ENCODE measurements around the gene UQCR11. TPM values are rescaled to one million over a fixed set of nuclear protein-coding genes. Genes with fewer than 3 reads are reported as not detected.

UQCR11 gene
- total RNA-seq = 173 to 190 TPM (median 184 TPM) in 3 replicates
- long read RNA-seq, transcript UQCR11-203 (3 exons, 1,324 nt) = major isoform, 297 of 307 reads
- long read RNA-seq, partial matches to known transcripts = 8 of 307 reads
- long read RNA-seq, other reads (novel, unspliced or antisense) = 1 of 307 reads

DNA sequence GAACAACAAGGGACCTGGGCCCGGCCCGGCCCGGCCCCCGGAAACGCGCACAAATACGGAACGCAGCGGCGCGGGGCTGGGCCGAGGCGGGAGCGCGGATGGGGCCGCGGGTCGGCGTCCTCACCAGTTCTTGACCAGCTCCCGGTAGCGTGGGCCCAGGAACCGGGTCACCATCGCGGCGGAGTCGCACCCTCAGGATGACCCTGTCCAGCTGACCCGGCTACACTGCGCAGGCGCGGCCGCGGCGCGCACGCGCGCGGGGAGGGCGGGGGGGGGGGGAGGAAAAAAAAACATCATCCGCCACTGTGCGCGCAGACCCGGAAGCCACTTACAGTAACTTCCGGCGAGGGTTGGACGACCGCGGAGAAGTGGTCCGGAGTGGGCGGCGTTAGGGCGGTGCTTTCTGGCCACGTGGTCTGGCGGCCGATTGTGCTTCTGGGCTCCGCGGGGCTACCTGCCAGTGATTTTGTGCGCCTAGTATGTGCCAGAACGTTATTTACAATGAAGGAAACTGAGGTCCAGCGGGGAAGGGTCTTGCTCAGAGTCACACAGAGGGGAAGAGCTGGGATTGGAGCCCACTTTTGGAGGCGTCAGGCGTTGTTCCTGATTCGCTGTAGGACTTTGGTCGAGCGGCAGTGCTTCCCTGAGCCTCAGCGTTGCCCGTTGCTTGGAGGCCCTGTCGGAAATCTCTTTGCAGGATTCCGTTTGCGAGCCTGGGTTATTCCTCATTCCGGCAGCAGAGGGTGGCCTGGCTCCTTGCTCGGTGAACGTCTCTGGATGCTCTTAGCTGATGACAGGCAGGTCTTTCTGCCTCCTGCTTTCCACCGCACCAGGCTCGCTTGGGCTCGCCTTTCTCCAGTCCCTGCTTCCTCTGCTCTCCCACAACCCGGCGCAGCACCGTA, at the start of gene UQCR11:
TSS of gene UQCR11 (minus strand) at position 227 of the 902 bp plus-strand sequence. CDS start at position 174, 53 bp downstream.
- peak; percentile 97 for DNase-seq (ENCODE audit: low spot score)
- peaks cover 28% of the 10 kb centered on the region for H3K4me1 Mint-ChIP-seq (ENCODE audit: low read depth)
- TF ChIP-seq, protein P1, sequence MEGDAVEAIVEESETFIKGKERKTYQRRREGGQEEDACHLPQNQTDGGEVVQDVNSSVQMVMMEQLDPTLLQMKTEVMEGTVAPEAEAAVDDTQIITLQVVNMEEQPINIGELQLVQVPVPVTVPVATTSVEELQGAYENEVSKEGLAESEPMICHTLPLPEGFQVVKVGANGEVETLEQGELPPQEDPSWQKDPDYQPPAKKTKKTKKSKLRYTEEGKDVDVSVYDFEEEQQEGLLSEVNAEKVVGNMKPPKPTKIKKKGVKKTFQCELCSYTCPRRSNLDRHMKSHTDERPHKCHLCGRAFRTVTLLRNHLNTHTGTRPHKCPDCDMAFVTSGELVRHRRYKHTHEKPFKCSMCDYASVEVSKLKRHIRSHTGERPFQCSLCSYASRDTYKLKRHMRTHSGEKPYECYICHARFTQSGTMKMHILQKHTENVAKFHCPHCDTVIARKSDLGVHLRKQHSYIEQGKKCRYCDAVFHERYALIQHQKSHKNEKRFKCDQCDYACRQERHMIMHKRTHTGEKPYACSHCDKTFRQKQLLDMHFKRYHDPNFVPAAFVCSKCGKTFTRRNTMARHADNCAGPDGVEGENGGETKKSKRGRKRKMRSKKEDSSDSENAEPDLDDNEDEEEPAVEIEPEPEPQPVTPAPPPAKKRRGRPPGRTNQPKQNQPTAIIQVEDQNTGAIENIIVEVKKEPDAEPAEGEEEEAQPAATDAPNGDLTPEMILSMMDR (IDR thresholded peaks at IDR 0.05) = peak; percentile 83

DNA sequence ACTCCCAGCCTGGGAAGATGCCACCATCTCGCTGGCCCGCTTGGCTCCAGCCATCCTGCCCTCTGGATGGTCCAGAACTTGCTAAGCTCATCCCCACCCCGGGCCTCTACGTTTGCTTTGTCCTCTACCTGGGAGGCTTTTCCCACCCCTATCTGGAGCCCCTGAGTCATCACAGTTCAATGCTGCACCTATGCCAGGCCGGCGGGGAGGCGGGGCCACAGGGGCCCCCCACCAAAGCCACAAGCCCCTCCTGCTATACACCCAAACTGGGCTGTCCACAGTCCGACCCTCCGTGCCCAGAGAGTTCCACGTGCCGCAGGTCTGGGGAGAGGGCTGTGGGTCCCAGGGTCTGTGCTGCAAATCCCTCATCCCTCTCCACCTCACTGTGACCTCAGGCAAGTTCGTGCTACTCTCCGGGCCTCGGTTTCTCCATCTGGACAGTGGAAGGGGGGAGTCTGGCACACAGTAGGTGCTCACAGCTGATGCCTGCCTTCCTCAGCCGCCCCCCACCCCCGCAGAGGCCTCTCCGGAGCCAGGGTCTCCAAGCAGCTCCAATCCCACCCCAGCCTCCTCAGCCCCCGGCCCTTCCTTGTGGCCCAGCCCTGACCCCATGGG, 49.0 kb upstream of the UQCR11 start:
- Mint-ChIP-seq H3K27me3 (ENCODE audit: low read depth) (no peaks in the 10 kb centered on the region), H3K9me3 (ENCODE audit: low read depth) (no peaks in the 10 kb centered on the region), H3K4me1 (ENCODE audit: low read depth) (peaks cover 13% of the 10 kb centered on the region), H3K36me3 (ENCODE audit: low read depth) (no peaks in the 10 kb centered on the region), H3K4me3 (ENCODE audit: unreplicated experiment) (no peak overlapping the region), H3K27ac (ENCODE audit: unreplicated experiment) (no peak overlapping the region)
- no peak for DNase-seq (ENCODE audit: low spot score)
- TF ChIP-seq, protein P1 (IDR thresholded peaks at IDR 0.05) = no peak

More for the DNA sequence above, at the start of gene UQCR11:
- Mint-ChIP-seq H3K9me3 (ENCODE audit: low read depth) (no peaks in the 10 kb centered on the region), H3K36me3 (ENCODE audit: low read depth) (peaks cover 1% of the 10 kb centered on the region), H3K4me3 (ENCODE audit: unreplicated experiment) (peak within 1 kb of the TSS; percentile 92), H3K27ac (ENCODE audit: unreplicated experiment) (peak within 1 kb of the TSS; percentile 100), H3K27me3 (ENCODE audit: low read depth) (no peaks in the 10 kb centered on the region)

DNA sequence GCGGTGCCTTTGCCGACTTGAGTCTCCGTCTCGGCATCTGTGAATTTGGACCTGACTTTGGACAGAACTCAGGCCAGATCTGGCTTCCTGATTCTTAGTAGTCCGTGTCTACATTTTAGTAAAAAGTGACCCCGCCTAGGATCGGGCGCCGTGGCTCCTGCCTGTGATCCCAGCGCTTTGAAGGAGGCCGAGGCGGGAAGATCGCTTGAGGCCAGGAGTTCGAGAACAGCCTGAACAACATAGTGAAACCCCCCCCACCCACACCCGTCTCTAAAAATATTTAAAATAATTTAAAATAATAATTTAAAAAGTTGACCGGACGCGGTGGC, 48.0 kb upstream of the UQCR11 start:
- Mint-ChIP-seq H3K27me3 (ENCODE audit: low read depth) (no peaks in the 10 kb centered on the region), H3K9me3 (ENCODE audit: low read depth) (no peaks in the 10 kb centered on the region), H3K36me3 (ENCODE audit: low read depth) (peaks cover 2% of the 10 kb centered on the region), H3K27ac (ENCODE audit: unreplicated experiment) (peak overlapping the region; percentile 93), H3K4me3 (ENCODE audit: unreplicated experiment) (peak overlapping the region; percentile 82), H3K4me1 (ENCODE audit: low read depth) (peaks cover 17% of the 10 kb centered on the region)
- TF ChIP-seq, protein P1 (IDR thresholded peaks at IDR 0.05) = no peak
- DNase-seq (ENCODE audit: low spot score) = no peak

DNA sequence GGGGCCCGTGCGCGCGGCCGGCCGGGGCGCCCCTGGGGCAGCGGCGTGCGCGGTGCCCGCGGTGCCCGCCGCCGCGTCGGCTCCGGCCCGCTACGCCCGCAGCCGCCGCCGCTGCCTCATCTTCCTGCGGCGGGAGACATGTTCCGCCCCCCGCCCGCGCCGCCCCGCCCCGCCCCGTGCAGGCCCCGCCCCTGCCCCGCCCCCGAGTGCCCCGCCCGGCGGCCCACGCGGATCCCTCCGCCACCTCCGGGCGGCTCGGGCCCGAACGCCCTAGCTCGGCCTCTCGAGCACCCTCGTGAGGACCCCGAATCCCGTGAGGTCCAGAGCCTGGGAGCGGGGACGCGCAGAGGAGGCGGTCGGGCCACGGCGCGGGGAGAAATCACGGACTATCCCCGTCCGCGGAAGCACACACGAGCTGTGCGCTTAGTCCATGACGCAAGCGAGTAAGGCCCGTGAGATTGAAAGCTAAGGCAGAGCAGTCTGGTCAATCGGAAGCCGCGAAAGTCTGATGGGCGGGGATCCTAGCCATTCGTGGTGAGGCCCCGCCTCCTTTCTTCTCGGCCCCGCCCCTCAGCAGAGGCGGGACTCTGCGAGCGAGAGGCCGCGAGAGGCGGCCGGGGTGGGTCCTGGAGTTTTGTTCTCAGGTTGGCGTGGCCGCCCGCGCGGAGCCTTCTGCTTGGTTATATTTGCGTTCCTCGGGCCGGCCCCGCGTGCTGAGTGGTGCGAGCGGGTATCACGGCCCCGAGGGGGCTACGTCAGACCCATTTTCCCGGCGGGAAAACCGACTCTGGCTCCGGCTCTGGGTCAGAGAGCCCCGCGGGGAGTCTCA, 47.4 kb upstream of the UQCR11 start, which contains the start of gene TCF3:
TSS of gene TCF3 (minus strand) at position 145 of the 829 bp plus-strand sequence. CDS start 2,367 bp downstream, outside the sequence.
- H3K36me3 Mint-ChIP-seq (ENCODE audit: low read depth) = peaks cover 2% of the 10 kb centered on the region
- peak within 1 kb of the TSS; percentile 93 for H3K27ac Mint-ChIP-seq (ENCODE audit: unreplicated experiment)
- H3K4me3 Mint-ChIP-seq (ENCODE audit: unreplicated experiment) = peak within 1 kb of the TSS; percentile 83
- no peaks in the 10 kb centered on the region for H3K27me3 Mint-ChIP-seq (ENCODE audit: low read depth)
- H3K9me3 Mint-ChIP-seq (ENCODE audit: low read depth) = no peaks in the 10 kb centered on the region
- TF ChIP-seq, protein P1 (IDR thresholded peaks at IDR 0.05) = no peak
- peak; percentile 99 for DNase-seq (ENCODE audit: low spot score)
- peaks cover 17% of the 10 kb centered on the region for H3K4me1 Mint-ChIP-seq (ENCODE audit: low read depth)
